ENCODE data around the gene TMEM245. TPM values are rescaled to one million over a fixed set of nuclear protein-coding genes. Genes with fewer than 3 reads are reported as not detected.
"Not testable (repeated sequence)": the region's sequence is repeated elsewhere in the genome, so short reads cannot be mapped to it uniquely, and the experiment has no call there.

TMEM245 gene
- total RNA-seq, 1 donor from 2014 or later: 62.3 TPM

DNA sequence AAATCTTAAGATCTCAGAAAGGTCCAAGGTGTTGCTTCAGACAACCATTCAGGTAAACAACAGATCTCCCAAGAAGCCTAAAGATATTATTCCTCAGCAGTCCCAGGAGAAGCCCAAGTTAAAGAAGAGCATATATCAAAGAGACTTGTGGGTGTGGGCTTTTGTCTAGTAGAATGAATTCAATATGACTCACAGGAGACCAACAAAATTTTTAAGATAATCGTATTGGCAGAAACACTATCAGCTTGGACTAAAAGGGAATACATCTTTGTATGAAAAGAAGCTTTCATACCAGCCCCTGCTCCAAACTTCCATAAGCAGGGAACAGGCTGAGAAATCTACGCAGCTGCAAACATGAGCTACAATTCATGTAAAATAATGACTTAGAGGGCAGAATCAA, 116.6 kb downstream of the TMEM245 start:
- DNase-seq (ENCODE audit: low spot score): no peak

DNA sequence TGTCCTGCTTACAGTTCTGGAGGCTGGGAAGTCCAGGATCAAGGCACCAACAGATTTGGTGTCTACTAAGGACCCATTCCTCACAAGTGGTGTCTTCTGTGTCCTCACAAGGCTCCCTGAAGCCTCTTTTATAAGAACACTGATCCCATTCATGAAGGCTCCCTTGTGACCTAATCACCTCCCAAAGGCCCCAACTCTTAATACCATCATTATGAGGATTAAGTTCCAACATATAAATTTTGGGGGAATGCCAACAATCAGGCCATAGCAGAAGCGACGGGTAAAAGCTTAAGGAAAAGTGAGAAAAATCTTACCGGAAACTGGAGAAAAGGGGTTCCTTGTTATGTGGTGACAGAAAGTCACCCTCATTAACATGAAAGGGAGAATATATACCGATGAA, 117.6 kb downstream of the TMEM245 start:
- no peak for DNase-seq (ENCODE audit: low spot score)

DNA sequence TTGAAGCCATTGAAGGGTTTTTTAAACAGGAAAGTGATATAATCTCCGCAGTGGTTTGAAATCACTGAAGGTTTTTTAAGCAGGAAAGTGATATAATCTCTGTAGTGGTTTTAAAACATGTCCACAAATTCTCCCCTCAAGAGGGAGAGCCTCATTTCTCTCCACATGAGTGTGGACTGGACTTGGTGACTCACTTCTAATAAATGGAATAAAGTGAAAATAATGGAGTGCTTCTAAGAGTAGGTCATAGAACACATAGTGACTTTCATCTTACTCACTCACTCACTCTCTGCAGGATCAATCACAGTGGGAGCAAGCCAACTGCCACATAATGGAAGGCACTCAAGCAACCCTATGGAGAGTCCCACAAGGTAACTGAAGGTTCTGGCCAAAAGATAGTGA, 118.5 kb downstream of the TMEM245 start:
- DNase-seq (ENCODE audit: low spot score): no peak

DNA sequence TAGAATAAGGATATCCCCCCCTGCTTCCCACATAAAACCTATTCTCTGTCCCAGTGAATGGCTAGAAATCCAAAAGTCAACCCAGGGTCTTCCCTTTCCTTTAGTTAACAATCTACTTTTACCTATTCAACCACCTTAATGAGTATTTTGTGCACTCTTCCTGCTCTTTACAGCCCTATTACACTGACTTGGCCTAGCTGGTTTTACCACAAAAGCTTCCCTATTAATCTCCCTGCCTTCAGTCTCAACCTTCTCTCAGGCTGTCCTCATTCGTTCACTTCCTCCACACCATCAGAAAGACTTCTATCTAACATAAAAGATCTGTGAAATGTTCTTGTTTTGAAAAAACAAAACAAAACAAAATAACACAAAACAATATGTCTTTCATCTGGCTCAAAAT, 122.6 kb downstream of the TMEM245 start:
- DNase-seq (ENCODE audit: low spot score): no peak

DNA sequence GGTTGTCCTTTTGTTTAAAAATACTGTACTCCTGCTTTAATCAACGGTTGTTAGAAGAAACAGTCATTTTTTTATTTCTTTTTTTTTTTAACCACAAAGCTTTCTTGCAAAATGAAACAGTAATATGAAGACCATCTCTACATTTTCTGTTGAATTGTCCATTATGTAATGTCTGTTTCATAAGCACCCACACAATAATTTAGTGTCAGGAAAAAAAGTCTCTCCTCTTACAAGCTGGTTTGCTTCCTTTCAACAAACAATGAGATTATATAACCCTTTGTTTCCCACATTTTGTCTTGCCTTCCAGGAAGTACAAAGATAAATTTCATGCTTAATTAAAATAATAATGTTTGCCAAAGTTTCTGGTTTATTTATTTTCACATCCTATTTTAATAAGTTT, 123.1 kb downstream of the TMEM245 start:
- DNase-seq (ENCODE audit: low spot score): no peak

DNA sequence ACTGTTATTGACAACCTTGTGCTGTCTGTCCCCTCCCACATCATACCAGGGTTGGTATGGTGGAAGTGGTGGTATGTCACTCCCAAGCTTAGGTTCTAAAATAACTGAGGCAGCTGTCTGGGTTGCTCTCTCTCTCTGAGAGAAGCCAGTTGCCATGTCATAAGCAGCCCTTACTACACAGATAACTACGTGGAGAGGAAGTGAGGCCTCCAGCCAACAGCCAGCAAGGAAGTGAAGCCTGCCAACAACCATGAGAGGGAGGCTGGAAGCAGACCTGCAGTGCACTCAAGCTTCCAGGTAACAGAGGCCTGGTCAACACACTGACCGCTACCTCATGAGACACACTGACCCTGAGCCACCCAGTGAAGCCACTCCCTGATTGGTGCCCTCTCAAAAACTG, 125.1 kb downstream of the TMEM245 start:
- no peak for DNase-seq (ENCODE audit: low spot score)

DNA sequence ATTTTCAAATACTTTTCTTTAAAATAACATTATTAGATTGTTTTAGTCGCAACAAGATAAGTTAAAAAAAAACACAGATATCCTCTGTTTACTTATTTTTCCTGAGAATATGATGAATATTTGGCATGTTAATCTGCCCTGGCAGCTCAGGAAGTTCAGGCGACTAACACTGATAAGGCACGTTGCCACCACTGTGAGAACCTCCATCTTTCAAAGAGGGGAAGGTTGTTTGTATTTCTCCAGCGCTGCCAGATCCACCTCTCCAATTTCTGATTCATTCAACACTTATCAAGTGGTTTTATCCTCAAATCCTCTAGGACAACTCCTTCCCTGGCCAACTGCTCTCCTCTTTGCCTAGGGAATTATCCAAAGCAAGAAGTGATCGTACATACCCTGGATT, 128.3 kb downstream of the TMEM245 start:
- no peak for DNase-seq (ENCODE audit: low spot score)

DNA sequence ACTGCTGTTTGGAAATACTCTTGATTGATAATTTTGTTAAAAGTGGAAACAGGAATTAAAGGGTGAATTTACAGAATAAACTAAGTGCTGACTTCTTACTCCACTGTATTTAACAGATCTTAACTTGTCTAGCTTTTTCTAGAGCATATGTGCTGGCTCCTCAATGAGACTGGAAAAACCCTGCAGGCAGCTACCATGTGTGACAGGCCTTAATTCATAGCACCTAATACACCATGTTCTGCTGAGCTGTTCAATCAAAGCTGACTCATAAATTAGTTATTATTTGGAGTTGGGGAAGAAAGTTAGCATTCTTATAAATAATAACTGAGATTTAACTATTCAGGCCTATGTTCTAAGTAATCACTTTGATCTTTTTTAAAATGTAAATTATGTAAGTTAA, 135.9 kb downstream of the TMEM245 start:
- no peak for DNase-seq (ENCODE audit: low spot score)

DNA sequence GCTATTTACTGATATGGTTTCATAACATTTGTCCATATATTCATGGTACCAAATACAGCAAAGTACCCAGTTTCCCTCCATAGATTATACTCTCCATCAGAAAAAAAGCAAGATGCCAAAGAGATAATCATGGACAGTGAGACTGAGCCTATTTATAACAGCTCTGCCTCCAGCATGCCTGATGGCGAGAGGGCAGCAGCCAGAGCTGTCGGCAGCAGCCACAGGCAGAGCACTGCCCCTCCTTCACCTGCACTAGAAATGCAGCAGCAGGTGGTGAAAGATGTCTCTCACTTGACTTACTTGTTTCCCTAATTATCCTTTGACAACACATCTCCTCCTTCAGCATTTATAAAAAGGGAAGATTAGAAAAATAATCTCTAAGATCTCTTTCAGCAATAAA, 138.9 kb downstream of the TMEM245 start:
- DNase-seq (ENCODE audit: low spot score): no peak

DNA sequence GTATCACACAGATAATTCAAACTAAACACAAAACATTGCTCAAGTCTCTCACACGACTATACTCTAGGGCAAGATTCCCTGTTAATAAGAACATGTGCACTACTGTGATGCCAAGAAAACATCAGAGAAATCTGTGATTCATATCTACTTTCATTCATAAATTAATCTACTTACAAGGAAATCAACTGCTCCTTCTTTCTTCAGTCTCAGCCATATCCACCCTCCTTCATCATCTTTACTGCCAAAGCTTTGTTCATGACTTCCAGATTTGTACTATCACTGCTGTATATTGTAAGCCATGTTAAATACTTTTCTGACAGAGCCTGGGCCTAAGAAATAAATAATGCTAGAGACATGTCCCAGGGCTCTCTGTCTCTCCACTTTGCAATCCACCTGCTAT, 141.5 kb downstream of the TMEM245 start:
- DNase-seq (ENCODE audit: low spot score): no peak

DNA sequence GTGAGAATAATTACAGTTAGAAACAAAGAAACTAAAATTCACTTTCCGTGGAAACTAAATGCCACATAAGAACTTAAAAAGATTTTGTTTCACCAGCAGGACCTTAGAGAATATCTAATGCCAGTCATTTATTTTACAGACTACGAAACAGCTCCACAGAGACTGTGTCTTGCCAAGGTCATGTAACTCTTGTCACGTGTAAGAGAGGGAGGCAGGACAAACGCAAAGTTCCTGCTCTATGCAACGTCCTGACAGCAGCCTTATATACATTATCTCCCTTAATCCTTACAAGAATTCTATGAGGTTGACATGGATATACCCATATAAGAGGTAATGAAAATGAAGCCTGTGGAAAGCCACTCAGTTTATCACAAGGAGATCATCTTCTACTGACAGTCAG, 145.9 kb downstream of the TMEM245 start:
- DNase-seq (ENCODE audit: low spot score): no peak

DNA sequence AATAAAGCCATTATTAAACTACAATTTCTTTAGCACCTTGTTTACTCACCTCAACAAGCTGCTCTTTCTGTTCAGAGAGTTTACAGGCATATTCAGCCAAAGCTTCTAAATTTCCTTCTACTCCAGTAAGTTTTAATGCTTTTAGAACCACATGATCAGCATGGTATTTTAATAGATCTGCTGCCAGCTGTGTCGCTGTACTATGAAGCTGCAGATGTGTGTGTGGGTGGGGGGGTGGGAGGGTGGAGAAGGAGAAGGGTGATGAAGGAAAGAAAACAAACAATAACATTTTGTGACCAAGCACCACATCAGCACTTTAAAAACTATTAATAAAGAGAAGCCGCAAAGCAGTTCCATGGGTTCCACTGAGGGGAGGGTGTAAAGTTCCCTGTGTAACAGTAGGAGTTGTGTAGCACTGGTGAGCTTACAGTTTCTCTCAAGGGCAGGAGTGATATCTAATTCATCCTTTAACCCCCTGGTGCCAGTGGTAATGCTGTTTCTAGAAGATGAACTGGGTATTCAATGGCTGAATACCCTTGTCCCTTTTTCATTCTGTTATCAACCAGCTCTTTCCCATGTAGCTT, 147.0 kb downstream of the TMEM245 start:
- DNase-seq (ENCODE audit: low spot score): no peak

DNA sequence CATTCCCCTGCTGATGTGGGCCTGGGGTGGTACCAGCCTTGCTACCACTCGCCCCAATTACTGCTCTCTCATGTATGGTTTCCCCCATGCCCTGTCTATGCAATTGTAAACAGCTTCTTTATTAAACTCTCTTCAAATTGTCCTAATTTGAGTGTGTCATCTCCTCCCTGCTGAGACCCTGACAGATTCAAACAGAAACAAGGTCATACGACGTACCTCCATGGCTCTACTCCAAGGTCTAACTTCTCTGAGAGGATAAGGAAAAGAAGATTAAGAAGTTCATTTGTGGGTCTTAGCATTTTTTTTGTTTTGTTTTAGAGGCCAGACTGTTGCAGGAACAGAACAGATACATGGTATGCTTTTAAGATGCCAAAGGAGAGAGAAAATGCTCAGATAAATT, 147.6 kb downstream of the TMEM245 start:
- no peak for DNase-seq (ENCODE audit: low spot score)

DNA sequence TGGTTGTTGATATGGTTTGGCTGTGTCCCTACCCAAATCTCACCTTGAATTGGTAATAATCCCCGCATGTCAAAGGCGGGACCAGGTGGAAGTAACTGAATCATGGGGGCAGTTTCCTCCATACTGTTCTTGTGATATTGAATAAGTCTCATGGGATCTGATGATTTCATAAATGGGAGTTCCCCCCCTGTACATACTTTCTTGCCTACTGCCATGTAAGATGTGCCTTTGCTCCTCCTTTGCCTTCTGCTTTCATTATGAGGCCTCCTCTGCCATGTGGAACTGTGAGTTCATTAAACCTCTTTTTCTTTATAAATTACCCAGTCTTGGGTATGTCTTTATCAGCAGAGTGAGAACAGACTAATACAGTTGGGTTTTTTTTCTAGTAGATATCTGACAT, 148.4 kb downstream of the TMEM245 start:
- DNase-seq (ENCODE audit: low spot score): not testable (repeated sequence)

DNA sequence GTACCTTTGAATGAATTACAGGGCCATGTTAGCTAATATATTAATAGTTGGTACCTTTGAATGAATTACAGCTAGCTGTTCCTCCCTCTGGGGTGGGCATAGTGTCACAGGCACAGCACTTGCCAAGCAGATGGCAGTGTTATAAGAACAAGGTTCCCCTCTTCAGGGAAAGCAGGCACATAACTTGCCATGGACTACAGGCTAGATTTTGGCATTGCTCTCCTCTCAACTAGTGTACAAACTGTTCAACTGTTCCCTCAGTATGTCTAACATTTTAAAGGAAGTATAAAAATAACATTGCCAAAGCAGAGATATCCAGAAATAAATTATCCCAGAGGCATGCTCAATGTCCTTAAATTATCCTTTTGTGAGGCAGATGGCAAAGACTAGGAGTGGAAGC, 151.8 kb downstream of the TMEM245 start:
- no peak for DNase-seq (ENCODE audit: low spot score)

Small RNA genes within 50 kb of the gene (microRNA-seq; reads per million reads assigned to microRNA genes)
- 177 reads per million, percentile 55 among the genes with 10 or more reads in this experiment for gene MIR32 (ENCODE audit: borderline number of aligned reads)

Other genes starting within 250 kb of the TMEM245 start
- gene ELP1, start 185.8 kb downstream of the TMEM245 start, total RNA-seq: 14.5 TPM
- gene ABITRAM, start 185.5 kb downstream of the TMEM245 start, total RNA-seq: 10.4 TPM
- gene CTNNAL1, start 106.4 kb downstream of the TMEM245 start, total RNA-seq: 53.1 TPM
- 0.32 TPM for gene FRRS1L, start 47.3 kb upstream of the TMEM245 start, total RNA-seq
- 48.6 TPM for gene EPB41L4B, start 201.1 kb upstream of the TMEM245 start, total RNA-seq